ENCODE results near the gene COPG2. TPM values are rescaled to one million over a fixed set of nuclear protein-coding genes. Genes with fewer than 3 reads are reported as not detected.
"Not testable (repeated sequence)": the region's sequence is repeated elsewhere in the genome, so short reads cannot be mapped to it uniquely, and the experiment has no call there.

The COPG2 gene
- total RNA-seq, 1 experiment from 2014 or later = 36.0 TPM

- Histone ChIP-seq H3K36me3 (ENCODE audit: insufficient read depth, low read length) (peaks cover 21% of the 10 kb centered on the region; the same call in 1 of the 2 replicates), H3K4me1 (ENCODE audit: low read length) (no peaks in the 10 kb centered on the region), H3K9ac (ENCODE audit: low read length) (no peak overlapping the region), H3K27me3 (ENCODE audit: low read length) (no peaks in the 10 kb centered on the region), H3K79me2 (ENCODE audit: low read length) (no peaks in the 10 kb centered on the region), H3K4me2 (ENCODE audit: low read depth, low read length, poor library complexity, severe bottlenecking) (no peak overlapping the region), H4K20me1 (ENCODE audit: insufficient read depth, low read depth, low read length) (no peaks in the 10 kb centered on the region), H3K9me3 (ENCODE audit: low read length) (no peaks in the 10 kb centered on the region), H3K4me3 (ENCODE audit: low read length) (no peak overlapping the region), H3K9me2 (replicated peaks; ENCODE audit: insufficient read depth, low read length) (no peaks in the 10 kb centered on the region), H3K27ac (ENCODE audit: low read length) (no peak overlapping the region), H2AFZ (ENCODE audit: low read length) (no peak overlapping the region)
- no peak for DNase-seq
These were observed 54.1 kb downstream of the COPG2 start for GRCh38 chr7:130614449-130614848.

- Histone ChIP-seq H3K9me2 (replicated peaks; ENCODE audit: insufficient read depth, low read length) (no peaks in the 10 kb centered on the region), H3K36me3 (ENCODE audit: insufficient read depth, low read length) (peaks cover 18% of the 10 kb centered on the region; the same call in 1 of the 2 replicates), H3K9me3 (ENCODE audit: low read length) (no peaks in the 10 kb centered on the region), H3K27me3 (ENCODE audit: low read length) (no peaks in the 10 kb centered on the region), H2AFZ (ENCODE audit: low read length) (no peak overlapping the region), H3K9ac (ENCODE audit: low read length) (no peak overlapping the region), H3K4me1 (ENCODE audit: low read length) (no peaks in the 10 kb centered on the region), H3K4me2 (ENCODE audit: low read depth, low read length, poor library complexity, severe bottlenecking) (no peak overlapping the region), H3K79me2 (ENCODE audit: low read length) (no peaks in the 10 kb centered on the region), H3K4me3 (ENCODE audit: low read length) (no peak overlapping the region), H4K20me1 (ENCODE audit: insufficient read depth, low read depth, low read length) (no peaks in the 10 kb centered on the region), H3K27ac (ENCODE audit: low read length) (no peak overlapping the region)
- DNase-seq = no peak
These were observed 57.3 kb downstream of the COPG2 start for GRCh38 chr7:130611218-130611617.

- not testable (repeated sequence) for H3K4me2 ChIP-seq (ENCODE audit: low read depth, low read length, poor library complexity, severe bottlenecking); H3K4me3 ChIP-seq (ENCODE audit: low read length); H4K20me1 ChIP-seq (ENCODE audit: insufficient read depth, low read depth, low read length); DNase-seq; H3K4me1 ChIP-seq (ENCODE audit: low read length); H3K9me3 ChIP-seq (ENCODE audit: low read length); H2AFZ ChIP-seq (ENCODE audit: low read length); H3K9ac ChIP-seq (ENCODE audit: low read length); H3K9me2 ChIP-seq (replicated peaks; ENCODE audit: insufficient read depth, low read length); H3K27me3 ChIP-seq (ENCODE audit: low read length); H3K27ac ChIP-seq (ENCODE audit: low read length); H3K79me2 ChIP-seq (ENCODE audit: low read length)
- H3K36me3 ChIP-seq (ENCODE audit: insufficient read depth, low read length) = peaks cover 20% of the 10 kb centered on the region; the same call in 1 of the 2 replicates
These were observed 61.5 kb downstream of the COPG2 start for GRCh38 chr7:130607066-130607465.

- Histone ChIP-seq H3K4me1 (ENCODE audit: low read length) (no peaks in the 10 kb centered on the region), H3K27me3 (ENCODE audit: low read length) (no peaks in the 10 kb centered on the region), H3K79me2 (ENCODE audit: low read length) (no peaks in the 10 kb centered on the region), H3K36me3 (ENCODE audit: insufficient read depth, low read length) (peaks cover 12% of the 10 kb centered on the region; the same call in 1 of the 2 replicates), H3K9me3 (ENCODE audit: low read length) (no peaks in the 10 kb centered on the region), H3K9ac (ENCODE audit: low read length) (no peak overlapping the region), H3K4me3 (ENCODE audit: low read length) (no peak overlapping the region), H2AFZ (ENCODE audit: low read length) (no peak overlapping the region), H3K4me2 (ENCODE audit: low read depth, low read length, poor library complexity, severe bottlenecking) (no peak overlapping the region), H4K20me1 (ENCODE audit: insufficient read depth, low read depth, low read length) (no peaks in the 10 kb centered on the region), H3K27ac (ENCODE audit: low read length) (no peak overlapping the region), H3K9me2 (replicated peaks; ENCODE audit: insufficient read depth, low read length) (no peaks in the 10 kb centered on the region)
- no peak for DNase-seq
These were observed 62.4 kb downstream of the COPG2 start for GRCh38 chr7:130606161-130606560.

- H4K20me1 ChIP-seq (ENCODE audit: insufficient read depth, low read depth, low read length) = no peaks in the 10 kb centered on the region
- no peaks in the 10 kb centered on the region for H3K4me1 ChIP-seq (ENCODE audit: low read length)
- H3K36me3 ChIP-seq (ENCODE audit: insufficient read depth, low read length) = 0 out of 2 replicates have a peak, but pooled peaks cover 3% of the 10 kb centered on the region
- no peaks in the 10 kb centered on the region for H3K27me3 ChIP-seq (ENCODE audit: low read length)
- no peak overlapping the region for H3K9ac ChIP-seq (ENCODE audit: low read length)
- no peak overlapping the region for H2AFZ ChIP-seq (ENCODE audit: low read length)
- H3K79me2 ChIP-seq (ENCODE audit: low read length) = no peaks in the 10 kb centered on the region
- no peak overlapping the region for H3K4me3 ChIP-seq (ENCODE audit: low read length)
- no peak overlapping the region for H3K27ac ChIP-seq (ENCODE audit: low read length)
- DNase-seq = no peak
- H3K4me2 ChIP-seq (ENCODE audit: low read depth, low read length, poor library complexity, severe bottlenecking) = no peak overlapping the region
- H3K9me3 ChIP-seq (ENCODE audit: low read length) = no peaks in the 10 kb centered on the region
- H3K9me2 ChIP-seq (replicated peaks; ENCODE audit: insufficient read depth, low read length) = no peaks in the 10 kb centered on the region
These were observed 70.5 kb downstream of the COPG2 start for GRCh38 chr7:130598056-130598455.

- no peak overlapping the region for H3K4me3 ChIP-seq (ENCODE audit: low read length)
- H3K9me2 ChIP-seq (replicated peaks; ENCODE audit: insufficient read depth, low read length) = no peaks in the 10 kb centered on the region
- DNase-seq = no peak
- no peaks in the 10 kb centered on the region for H4K20me1 ChIP-seq (ENCODE audit: insufficient read depth, low read depth, low read length)
- no peaks in the 10 kb centered on the region for H3K79me2 ChIP-seq (ENCODE audit: low read length)
- no peak overlapping the region for H3K9ac ChIP-seq (ENCODE audit: low read length)
- no peak overlapping the region for H2AFZ ChIP-seq (ENCODE audit: low read length)
- H3K36me3 ChIP-seq (ENCODE audit: insufficient read depth, low read length) = 0 out of 2 replicates have a peak, but pooled peaks cover 3% of the 10 kb centered on the region
- H3K4me2 ChIP-seq (ENCODE audit: low read depth, low read length, poor library complexity, severe bottlenecking) = no peak overlapping the region
- no peaks in the 10 kb centered on the region for H3K9me3 ChIP-seq (ENCODE audit: low read length)
- H3K27me3 ChIP-seq (ENCODE audit: low read length) = no peaks in the 10 kb centered on the region
- H3K27ac ChIP-seq (ENCODE audit: low read length) = no peak overlapping the region
- no peaks in the 10 kb centered on the region for H3K4me1 ChIP-seq (ENCODE audit: low read length)
These were observed 72.6 kb downstream of the COPG2 start for GRCh38 chr7:130595986-130596385.

- H3K27ac ChIP-seq (ENCODE audit: low read length) = no peak overlapping the region
- H3K9me3 ChIP-seq (ENCODE audit: low read length) = no peaks in the 10 kb centered on the region
- H3K9me2 ChIP-seq (replicated peaks; ENCODE audit: insufficient read depth, low read length) = no peaks in the 10 kb centered on the region
- H3K4me3 ChIP-seq (ENCODE audit: low read length) = no peak overlapping the region
- 0 out of 2 replicates have a peak, but pooled peaks cover 3% of the 10 kb centered on the region for H3K36me3 ChIP-seq (ENCODE audit: insufficient read depth, low read length)
- H3K9ac ChIP-seq (ENCODE audit: low read length) = no peak overlapping the region
- no peaks in the 10 kb centered on the region for H3K4me1 ChIP-seq (ENCODE audit: low read length)
- H4K20me1 ChIP-seq (ENCODE audit: insufficient read depth, low read depth, low read length) = no peaks in the 10 kb centered on the region
- H3K27me3 ChIP-seq (ENCODE audit: low read length) = no peaks in the 10 kb centered on the region
- no peak overlapping the region for H3K4me2 ChIP-seq (ENCODE audit: low read depth, low read length, poor library complexity, severe bottlenecking)
- H2AFZ ChIP-seq (ENCODE audit: low read length) = no peak overlapping the region
- no peak for DNase-seq
- no peaks in the 10 kb centered on the region for H3K79me2 ChIP-seq (ENCODE audit: low read length)
These were observed 75.5 kb downstream of the COPG2 start for GRCh38 chr7:130593033-130593432.

- not testable (repeated sequence) for DNase-seq; H3K9me2 ChIP-seq (replicated peaks; ENCODE audit: insufficient read depth, low read length); H3K27ac ChIP-seq (ENCODE audit: low read length)
These were observed 77.1 kb downstream of the COPG2 start for GRCh38 chr7:130591464-130591863.

GRCh38 chr7:130585932-130586331 is 82.6 kb downstream of the COPG2 start:
- not testable (repeated sequence) for H3K9me3 ChIP-seq (ENCODE audit: low read length); H3K36me3 ChIP-seq (ENCODE audit: insufficient read depth, low read length); H3K9me2 ChIP-seq (replicated peaks; ENCODE audit: insufficient read depth, low read length); H3K4me1 ChIP-seq (ENCODE audit: low read length); H4K20me1 ChIP-seq (ENCODE audit: insufficient read depth, low read depth, low read length); H3K9ac ChIP-seq (ENCODE audit: low read length); H3K4me3 ChIP-seq (ENCODE audit: low read length); DNase-seq; H2AFZ ChIP-seq (ENCODE audit: low read length); H3K4me2 ChIP-seq (ENCODE audit: low read depth, low read length, poor library complexity, severe bottlenecking); H3K27ac ChIP-seq (ENCODE audit: low read length); H3K27me3 ChIP-seq (ENCODE audit: low read length); H3K79me2 ChIP-seq (ENCODE audit: low read length)

More at GRCh38 chr7:130591464-130591863, 77.1 kb downstream of the COPG2 start:
- H3K79me2 ChIP-seq (ENCODE audit: low read length); H2AFZ ChIP-seq (ENCODE audit: low read length); H3K4me1 ChIP-seq (ENCODE audit: low read length); H3K9me3 ChIP-seq (ENCODE audit: low read length); H4K20me1 ChIP-seq (ENCODE audit: insufficient read depth, low read depth, low read length); H3K9ac ChIP-seq (ENCODE audit: low read length); H3K4me3 ChIP-seq (ENCODE audit: low read length); H3K4me2 ChIP-seq (ENCODE audit: low read depth, low read length, poor library complexity, severe bottlenecking); H3K36me3 ChIP-seq (ENCODE audit: insufficient read depth, low read length); H3K27me3 ChIP-seq (ENCODE audit: low read length): not testable (repeated sequence)
